C1 segment of cervical spinal cord (tissue), 14 donors: ENCODE data around the gene RGS5.
"Not testable (repeated sequence)": the region's sequence is repeated elsewhere in the genome, so short reads cannot be mapped to it uniquely, and the experiment has no call there.

Experiments
- DNase-seq, 14 donors: peaks; one replicate each; lab custom pipeline; 2025; lab: John Stamatoyannopoulos, UW

Gene RGS5, protein sequence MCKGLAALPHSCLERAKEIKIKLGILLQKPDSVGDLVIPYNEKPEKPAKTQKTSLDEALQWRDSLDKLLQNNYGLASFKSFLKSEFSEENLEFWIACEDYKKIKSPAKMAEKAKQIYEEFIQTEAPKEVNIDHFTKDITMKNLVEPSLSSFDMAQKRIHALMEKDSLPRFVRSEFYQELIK

DNA sequence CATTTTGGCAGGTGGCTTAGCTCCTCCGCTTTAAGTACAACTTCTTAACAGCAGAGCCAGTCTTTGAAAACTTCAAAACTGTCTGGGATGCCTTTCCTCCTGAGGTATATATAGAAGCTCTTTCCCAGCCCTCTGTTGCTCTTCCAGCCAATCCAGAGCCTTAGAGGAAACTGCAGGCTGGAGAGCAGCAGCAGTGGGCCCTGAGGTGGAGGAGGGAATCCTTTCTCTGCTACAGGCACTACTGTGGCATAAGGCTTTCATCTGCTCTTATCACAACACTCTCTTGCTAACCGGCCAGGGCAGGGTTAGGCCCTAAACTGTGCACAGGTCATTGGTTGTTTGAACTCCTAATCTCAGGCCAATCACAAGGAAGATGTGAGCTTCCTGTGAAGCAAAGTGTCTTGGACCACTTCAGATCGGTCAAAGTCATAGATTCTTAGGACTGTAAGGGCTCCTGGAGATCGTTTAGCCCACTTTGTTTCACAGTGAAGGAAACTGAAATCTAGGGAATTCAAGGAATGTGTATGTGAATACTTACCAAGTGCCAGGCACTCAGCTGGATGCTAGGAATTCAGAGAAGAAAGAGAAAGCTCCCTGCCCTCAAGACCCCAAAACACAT lies at the start of gene RGS5:
RGS5 (minus strand) TSS at position 84 of the 619 bp plus-strand sequence; CDS start at position 3, 81 bp downstream.
- DNase-seq: no peak

GRCh38 chr1:163250382-163250974 lies 47.8 kb upstream of the RGS5 start:
- DNase-seq: no peak

DNA sequence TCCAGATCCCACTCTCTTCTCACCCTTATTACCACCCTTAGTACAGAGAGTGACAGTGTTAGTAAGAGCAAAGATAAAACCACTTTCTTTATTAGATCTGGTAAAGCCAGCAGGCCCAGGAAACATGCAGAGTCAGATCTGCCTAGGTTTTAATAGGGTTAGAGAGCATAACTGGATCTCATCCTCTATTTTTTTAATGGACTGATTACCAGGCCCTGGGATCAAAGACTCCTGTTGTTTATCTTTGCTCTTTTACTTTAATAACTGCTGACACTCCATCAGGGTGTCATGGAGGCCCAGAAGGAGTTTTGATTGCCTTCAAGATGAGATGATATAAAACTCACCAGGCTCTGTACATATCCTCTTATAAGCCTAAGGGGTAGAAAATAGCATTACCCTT lies 45.3 kb upstream of the RGS5 start:
- no peak for DNase-seq

- not testable (repeated sequence) for DNase-seq
Observed at GRCh38 chr1:163244648-163245047, 41.9 kb upstream of the RGS5 start.

- DNase-seq: no peak
Observed at GRCh38 chr1:163241746-163242145, 39.0 kb upstream of the RGS5 start.

GRCh38 chr1:163240705-163241104 lies 38.0 kb upstream of the RGS5 start:
- no peak for DNase-seq

DNA sequence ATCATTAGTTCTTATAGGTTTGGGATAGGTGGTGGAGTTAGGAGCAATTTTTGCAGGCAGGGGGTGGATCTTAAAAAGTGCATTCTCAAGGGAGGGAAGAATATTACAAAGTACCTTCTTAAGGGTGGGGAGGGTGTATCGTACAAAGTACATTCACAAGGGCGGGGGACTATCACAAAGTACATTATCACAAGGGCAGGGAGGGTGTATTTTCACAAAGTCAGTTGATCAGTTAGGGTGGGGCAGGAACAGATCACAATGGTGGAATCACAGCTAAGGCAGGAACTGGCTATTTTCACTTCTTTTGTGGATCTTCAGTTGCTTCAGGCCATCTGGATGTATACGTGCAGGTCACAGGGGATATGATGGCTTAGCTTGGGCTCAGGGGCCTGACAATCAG lies 30.9 kb upstream of the RGS5 start:
- not testable (repeated sequence) for DNase-seq

GRCh38 chr1:163231385-163231784 lies 28.7 kb upstream of the RGS5 start:
- DNase-seq: no peak

DNA sequence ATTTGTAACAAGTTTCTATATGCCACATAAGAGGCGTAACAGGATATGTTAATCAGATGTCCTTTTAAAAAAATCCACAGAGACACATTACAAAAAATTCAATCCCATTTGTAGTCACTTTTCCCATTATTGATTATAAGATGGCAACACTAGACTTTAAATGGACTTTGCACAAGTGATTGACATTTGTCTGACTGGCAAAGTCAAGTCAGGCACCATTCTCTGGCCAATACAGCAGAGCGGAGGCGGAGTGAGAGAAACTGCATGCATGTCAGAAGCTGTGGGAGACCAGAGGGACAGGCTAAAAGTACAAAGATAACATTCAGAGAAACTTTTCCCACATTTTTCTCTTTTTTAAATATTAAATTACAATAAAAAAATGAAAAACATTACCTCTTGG lies 28.1 kb upstream of the RGS5 start:
- DNase-seq: no peak

DNA sequence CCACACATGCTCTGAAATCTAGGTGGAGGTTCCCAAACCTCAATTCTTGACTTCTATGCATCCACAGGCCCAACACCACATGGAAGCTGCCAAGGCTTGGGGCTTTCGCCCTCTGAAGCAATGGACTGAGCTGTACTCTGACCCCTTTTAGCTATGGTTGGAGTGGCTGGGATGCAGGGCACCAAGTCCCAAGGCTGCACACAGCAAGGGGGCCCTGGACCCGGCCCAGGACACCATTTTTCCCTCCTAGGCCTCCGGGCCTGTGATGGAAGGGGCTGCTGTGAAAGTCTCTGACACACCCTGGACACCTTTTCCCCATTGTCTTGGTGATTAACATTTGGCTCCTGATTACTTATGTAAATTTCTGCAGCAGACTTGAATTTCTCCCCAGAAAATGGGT lies 25.6 kb upstream of the RGS5 start:
- not testable (repeated sequence) for DNase-seq

GRCh38 chr1:163227126-163227525 lies 24.4 kb upstream of the RGS5 start:
- no peak for DNase-seq

- DNase-seq: no peak
Observed at GRCh38 chr1:163213626-163214025, 10.9 kb upstream of the RGS5 start.

- no peak for DNase-seq
Observed at GRCh38 chr1:163211667-163212066, 9.0 kb upstream of the RGS5 start.

- no peak for DNase-seq
Observed at GRCh38 chr1:163205513-163205912, 2.8 kb upstream of the RGS5 start.

DNA sequence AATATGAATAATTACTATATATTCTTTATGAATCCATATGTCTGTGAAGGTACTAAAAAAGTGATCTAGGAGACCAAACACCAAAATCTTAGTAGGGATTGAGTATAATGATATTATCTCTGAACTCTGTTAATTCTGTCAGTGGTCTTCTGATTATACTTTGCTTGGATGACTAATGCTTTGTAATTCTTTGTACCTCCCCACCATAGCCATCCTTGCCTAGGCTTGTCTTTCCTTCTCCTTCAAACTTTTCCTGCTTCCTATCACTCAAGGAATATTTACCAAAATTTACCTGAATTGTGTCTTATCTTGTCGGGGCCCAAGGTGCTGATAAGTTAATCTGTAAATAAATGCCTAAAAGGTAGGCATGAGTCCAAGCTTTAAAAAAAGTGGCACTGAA lies 845 bp upstream of the RGS5 start:
- no peak for DNase-seq

DNA sequence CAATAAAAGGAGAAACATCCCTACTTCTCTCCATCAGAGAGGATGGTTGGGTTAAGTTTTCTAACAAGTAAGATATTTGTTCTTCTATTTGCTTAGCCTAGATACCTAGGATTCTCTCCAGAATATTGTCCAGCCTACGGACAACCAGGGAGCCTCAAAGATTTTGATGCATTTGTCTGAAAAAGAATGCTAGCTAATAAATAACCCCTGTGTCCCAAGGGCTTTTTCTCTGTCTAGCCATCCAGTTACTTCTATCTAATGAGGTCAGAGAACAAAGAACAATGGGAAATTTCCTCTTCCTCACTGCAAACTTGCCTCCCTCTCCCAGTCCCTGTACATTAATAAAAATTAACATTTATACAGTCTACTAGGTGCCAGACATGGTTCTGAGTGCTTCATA lies 810 bp downstream of the RGS5 start:
- no peak for DNase-seq

- no peak for DNase-seq
Observed at GRCh38 chr1:163197022-163197421, 5.7 kb downstream of the RGS5 start.

DNA sequence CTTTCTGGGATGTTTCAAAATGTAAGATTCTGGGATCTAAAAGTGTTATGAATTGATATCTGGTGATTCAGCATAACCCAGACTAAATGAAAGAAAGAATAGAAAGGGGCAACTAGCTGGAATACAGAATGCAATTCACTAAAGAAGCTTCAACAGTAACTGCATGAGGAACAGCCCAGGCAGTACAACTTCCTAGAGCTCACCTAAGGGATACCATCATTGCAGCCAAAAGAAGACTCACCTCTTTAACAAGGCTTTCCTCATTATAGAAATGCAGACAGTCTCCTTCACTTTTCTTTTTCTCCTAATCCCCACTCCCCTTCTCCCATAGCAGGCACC lies 6.3 kb downstream of the RGS5 start:
- no peak for DNase-seq

- no peak for DNase-seq
Observed at GRCh38 chr1:163195728-163196448, 6.8 kb downstream of the RGS5 start.

DNA sequence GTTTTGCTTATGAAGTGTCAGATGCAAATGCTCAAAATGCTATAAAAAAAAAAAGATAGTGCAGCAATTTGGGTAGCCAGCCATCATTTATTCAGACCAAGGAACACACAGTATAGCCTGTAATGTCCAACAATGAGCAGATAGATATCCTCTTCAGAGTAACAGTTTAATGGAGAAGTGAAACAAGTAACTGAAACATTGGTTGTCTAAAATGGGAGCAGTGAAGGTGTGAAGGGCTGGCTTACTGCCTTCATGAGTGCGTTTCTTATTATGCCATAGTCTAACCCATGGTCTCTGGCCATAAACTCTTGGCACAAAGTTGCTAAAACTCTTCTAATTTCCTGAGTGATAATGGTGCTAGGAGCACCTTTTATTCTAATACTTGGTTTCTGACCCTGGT lies 11.4 kb downstream of the RGS5 start:
- no peak for DNase-seq

DNA sequence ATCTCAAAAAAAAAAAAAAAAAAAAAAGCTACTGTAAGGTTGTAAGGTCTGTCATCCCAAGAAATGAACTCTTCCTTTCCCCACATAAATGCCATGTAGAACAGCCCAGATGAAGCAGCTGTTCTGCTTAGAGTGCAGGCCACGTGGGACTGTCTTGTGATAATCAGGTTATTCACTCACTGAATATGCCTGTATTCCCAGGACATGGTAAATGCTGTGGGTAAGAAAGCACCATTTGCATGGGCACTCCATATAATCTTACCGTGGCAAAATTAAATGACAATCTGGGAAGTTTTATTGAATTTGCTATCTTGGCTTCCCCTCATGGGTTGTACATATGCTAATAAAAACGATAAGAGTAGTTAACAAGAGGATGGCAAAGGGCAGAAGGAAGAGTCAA lies 13.8 kb downstream of the RGS5 start:
- no peak for DNase-seq

- no peak for DNase-seq
Observed at GRCh38 chr1:163187849-163188248, 14.9 kb downstream of the RGS5 start.

GRCh38 chr1:163186862-163187261 lies 15.9 kb downstream of the RGS5 start:
- DNase-seq: no peak
